Endothelial cell of umbilical vein (primary cell): ENCODE results near the gene OVOL3. TPM values are rescaled to one million over a fixed set of nuclear protein-coding genes. Genes with fewer than 3 reads are reported as not detected.

Source experiments
- BruUV-seq: library from RNA; stranded (reverse); fragments of 400-500 nt; replicated peaks from 2 replicates; lab custom pipeline; 2021; lab: Mats Ljungman, UMichigan
- CTCF ChIA-PET: fragments of 300-600, 350-600 bp; sonication (Branson Sonifier 250); formaldehyde crosslinking; loops from one replicate; lab custom pipeline; 2021; ENCODE audit warnings: antibody characterized with exemption, inconsistent platforms; lab: Charles Lee
- POLR2A ChIA-PET: fragments of 300-600, 350-600 bp; sonication (Branson Sonifier 250); formaldehyde crosslinking; loops from one replicate; lab custom pipeline; 2021; ENCODE audit warnings: antibody characterized with exemption, inconsistent platforms; lab: Charles Lee
- DNase-seq: peaks from one replicate; pipeline ENCODE4 v3.0.0-alpha.2; 2011; ENCODE audit warnings: low read depth, low spot score
- FAIRE-seq: peaks from 2 replicates; lab custom pipeline; 2011; peaks lifted over from hg19 to GRCh38; lab: Jason Lieb, UNC
- H2AFZ ChIP-seq: 2 replicates; pipeline ENCODE4 v1.6.0; 2012; ENCODE audit warnings: low read depth, low read length, control low read depth, inconsistent platforms
- H3K27ac ChIP-seq: 2 replicates; pipeline ENCODE4 v1.5.1; 2011; ENCODE audit warnings: low read depth, mild to moderate bottlenecking, control low read depth, low read length, moderate library complexity; ENCODE audit not compliant: insufficient read depth
- H3K27me3 ChIP-seq, 2 experiments: 2 replicates each; pipeline versions ENCODE4 v1.6.0 to v1.6.1; 2011; ENCODE audit warnings: low read length in 2 of 2, mixed read lengths in 1 of 2; ENCODE audit not compliant: control insufficient read depth in 2 of 2, insufficient read depth in 2 of 2
- H3K36me3 ChIP-seq, 2 experiments: 2 replicates in 1 of 2; 3 replicates in 1 of 2; pipeline ENCODE4 v1.5.1; 2011; ENCODE audit warnings: low read length in 2 of 2, mild to moderate bottlenecking in 1 of 2, moderate library complexity in 1 of 2; ENCODE audit not compliant: control insufficient read depth in 2 of 2, insufficient read depth in 2 of 2; ENCODE audit errors: extremely low read depth in 1 of 2
- H3K4me1 ChIP-seq: 3 replicates; pipeline ENCODE4 v1.5.1; 2011; ENCODE audit warnings: mild to moderate bottlenecking, low read length; ENCODE audit not compliant: control insufficient read depth, insufficient read depth; ENCODE audit errors: extremely low read depth
- H3K4me2 ChIP-seq: 2 replicates; pipeline ENCODE4 v1.6.1; 2011; ENCODE audit warnings: low read length, control low read depth, mixed read lengths; ENCODE audit not compliant: insufficient read depth
- H3K4me3 ChIP-seq, 3 experiments: fragments of 200-600 bp in 1 of 3; sonication (generic), shearing (Covaris generic) in 1 of 3; replicated peaks in 1 of 3; 2 replicates each; pipeline ENCODE4 v1.5.1; 2011 to 2016; ENCODE audit warnings: control low read depth in 3 of 3, low read length in 3 of 3, mild to moderate bottlenecking in 2 of 3, inconsistent platforms in 1 of 3, low read depth in 1 of 3, moderate library complexity in 1 of 3; ENCODE audit not compliant: insufficient read depth in 1 of 3
- H3K79me2 ChIP-seq: 2 replicates; pipeline ENCODE4 v1.6.0; 2012; ENCODE audit warnings: low read length, inconsistent platforms; ENCODE audit not compliant: control insufficient read depth, insufficient read depth
- H3K9ac ChIP-seq: replicated peaks from 2 replicates; pipeline ENCODE3; 2011; ENCODE audit warnings: low read length, control low read depth; ENCODE audit not compliant: insufficient read depth; ENCODE audit errors: extremely low read depth
- H3K9me1 ChIP-seq: replicated peaks from 3 replicates; pipeline ENCODE4 v1.6.0; 2011; ENCODE audit warnings: mild to moderate bottlenecking, low read length; ENCODE audit not compliant: control insufficient read depth, insufficient read depth; ENCODE audit errors: extremely low read depth
- H3K9me3 ChIP-seq: replicated peaks from 2 replicates; pipeline ENCODE4 v1.5.1; 2012; ENCODE audit warnings: low read length, inconsistent platforms; ENCODE audit not compliant: control insufficient read depth, insufficient read depth
- H4K20me1 ChIP-seq: replicated peaks from 2 replicates; pipeline ENCODE3; 2011; ENCODE audit warnings: mild to moderate bottlenecking, low read length; ENCODE audit not compliant: control insufficient read depth, insufficient read depth; ENCODE audit errors: extremely low read depth
- CTCF ChIP-seq, 2 donors: IDR thresholded peaks; 1 replicate in 1 of 2; 2 replicates in 1 of 2; pipeline ENCODE4 v1.5.1; 2011; ENCODE audit warnings: low read length in 2 of 2, mild to moderate bottlenecking in 2 of 2, moderate library complexity in 2 of 2, control low read depth in 1 of 2, inconsistent platforms in 1 of 2, low read depth in 1 of 2; ENCODE audit not compliant: insufficient read depth in 1 of 2; ENCODE audit errors: extremely low read depth in 1 of 2
- EZH2 ChIP-seq: IDR thresholded peaks from 2 replicates; pipeline ENCODE4 v1.6.1; 2012; ENCODE audit warnings: borderline replicate concordance, low read depth, mild to moderate bottlenecking, moderate library complexity, low read length, inconsistent platforms; ENCODE audit not compliant: severe bottlenecking
- FOS ChIP-seq: IDR thresholded peaks from 2 replicates; pipeline ENCODE4 v1.6.1; 2011; ENCODE audit warnings: mild to moderate bottlenecking, low read length, moderate library complexity, borderline replicate concordance; ENCODE audit not compliant: insufficient read depth
- GATA2 ChIP-seq: IDR thresholded peaks from 2 replicates; pipeline ENCODE4 v1.7.0; 2011; ENCODE audit warnings: low read depth, mild to moderate bottlenecking, moderate library complexity, mixed read lengths, low read length; ENCODE audit not compliant: insufficient read length, insufficient read depth
- JUN ChIP-seq: IDR thresholded peaks from 2 replicates; pipeline ENCODE4 v1.6.1; 2011; ENCODE audit warnings: borderline replicate concordance, low read depth; ENCODE audit not compliant: insufficient read length, insufficient read depth
- MAX ChIP-seq: IDR thresholded peaks from 2 replicates; pipeline ENCODE4 v1.6.1; 2011; ENCODE audit not compliant: insufficient read depth, insufficient read length
- MYC ChIP-seq: IDR thresholded peaks from one replicate; pipeline ENCODE4 v1.6.1; 2011; ENCODE audit warnings: mild to moderate bottlenecking, low read depth, low read length
- POLR2A ChIP-seq: IDR thresholded peaks from 2 replicates; pipeline ENCODE4 v1.6.1; 2012; ENCODE audit warnings: low read depth, mild to moderate bottlenecking, control low read depth, low read length
- POLR2AphosphoS5 ChIP-seq: IDR thresholded peaks from 2 replicates; pipeline ENCODE4 v1.6.1; 2012; ENCODE audit warnings: low read depth, mild to moderate bottlenecking, control low read depth, low read length, moderate library complexity; ENCODE audit not compliant: insufficient read depth
- dilution Hi-C: fragments of 300-500 bp; cut with MboI; formaldehyde crosslinking; loops from one replicate; pipeline ENCODE4 v1.15.0; 2019; ENCODE audit warnings: low sequenced_read_pairs; ENCODE audit not compliant: extremely low pct_ligation_motif_present
- intact Hi-C: fragments of 100-400 bp; cut with micrococcal nuclease; formaldehyde crosslinking; loops from one replicate; pipeline ENCODE4 v1.10.0; 2022
- polyA plus RNA-seq, 4 experiments: library from polyadenylated mRNA; depleted of rRNA in 3 of 4; stranded (reverse) in 3 of 4; unstranded in 1 of 4; fragments of >200 nt; gene quantifications; 2 replicates each; pipeline versions ENCODE4 v1.2.1 to v1.2.3, GENCODE V29; 2011 to 2012; ENCODE audit warnings: missing spikeins in 1 of 4
- total RNA-seq: library from RNA; stranded (reverse); gene quantifications from 2 replicates; pipeline ENCODE4 v1.2.3, GENCODE V29; 2021

The OVOL3 gene
- total and polyA plus RNA-seq, 2 donors (not counting 3 experiments of a cell fraction or from before 2014, with no cell fraction given): not detected

- intact Hi-C loops: no loop called here
- POLR2A ChIA-PET: no interaction called here
- H3K27ac ChIP-seq: no peak overlapping the region
- H3K9ac ChIP-seq: no peak overlapping the region
- H3K9me3 ChIP-seq: no peaks in the 10 kb centered on the region
- CTCF ChIA-PET: no interaction called here
- FAIRE-seq (no peak), DNase-seq (no peak)
- H4K20me1 ChIP-seq: no peaks in the 10 kb centered on the region
- BruUV-seq: no TSS peak
- H2AFZ ChIP-seq: no peak overlapping the region
- no peaks in the 10 kb centered on the region for H3K27me3 ChIP-seq
- no peak overlapping the region for H3K4me3 ChIP-seq
- dilution Hi-C loops: no loop called here
- TF ChIP-seq MAX (no peak), GATA2 (no peak), FOS (no peak), POLR2A (no peak), CTCF (IDR thresholded peaks at IDR 0.05; ENCODE audit: extremely low read depth in 1 of 2, insufficient read depth in 1 of 2, low read depth in 1 of 2, low read length in 2 of 2) (no peak), JUN (no peak), MYC (no peak), EZH2 (no peak), POLR2AphosphoS5 (no peak)
- no peak overlapping the region for H3K4me2 ChIP-seq
- H3K4me1 ChIP-seq: no peaks in the 10 kb centered on the region
- H3K79me2 ChIP-seq: no peaks in the 10 kb centered on the region
- peaks cover 3% of the 10 kb centered on the region in 2 experiments for H3K36me3 ChIP-seq
- H3K9me1 ChIP-seq: no peaks in the 10 kb centered on the region
These were observed 17.3 kb upstream of the OVOL3 start for GRCh38 chr19:36093687-36094086.
